GM19438 (cell line): ENCODE data around the gene INSR.

Experiments
- ATAC-seq: cut with Tn5 transposase; IDR thresholded peaks from one replicate; pipeline ENCODE4 v1.9.1; 2021; ENCODE audit warnings: low read depth; ENCODE audit not compliant: unreplicated experiment

Gene INSR

DNA sequence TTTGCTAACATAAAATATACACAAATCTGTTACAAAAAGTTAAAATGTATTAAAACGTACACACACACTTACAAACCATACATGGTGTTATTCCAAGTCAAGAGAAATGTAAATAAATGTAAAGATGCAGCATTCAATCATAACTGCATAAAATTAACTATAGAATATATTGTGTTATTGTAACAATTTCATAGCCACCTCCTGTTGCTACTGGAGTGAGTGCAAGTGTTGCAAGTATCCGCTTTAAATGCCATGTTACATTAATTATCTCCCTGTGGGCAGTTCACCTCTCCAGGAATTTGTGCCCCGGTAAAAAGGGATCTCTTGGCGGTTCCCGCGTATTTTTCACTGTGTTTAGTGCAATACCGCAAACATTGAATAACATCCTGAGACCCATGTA, 3.5 kb upstream of the INSR start:
- ATAC-seq = no peak

DNA sequence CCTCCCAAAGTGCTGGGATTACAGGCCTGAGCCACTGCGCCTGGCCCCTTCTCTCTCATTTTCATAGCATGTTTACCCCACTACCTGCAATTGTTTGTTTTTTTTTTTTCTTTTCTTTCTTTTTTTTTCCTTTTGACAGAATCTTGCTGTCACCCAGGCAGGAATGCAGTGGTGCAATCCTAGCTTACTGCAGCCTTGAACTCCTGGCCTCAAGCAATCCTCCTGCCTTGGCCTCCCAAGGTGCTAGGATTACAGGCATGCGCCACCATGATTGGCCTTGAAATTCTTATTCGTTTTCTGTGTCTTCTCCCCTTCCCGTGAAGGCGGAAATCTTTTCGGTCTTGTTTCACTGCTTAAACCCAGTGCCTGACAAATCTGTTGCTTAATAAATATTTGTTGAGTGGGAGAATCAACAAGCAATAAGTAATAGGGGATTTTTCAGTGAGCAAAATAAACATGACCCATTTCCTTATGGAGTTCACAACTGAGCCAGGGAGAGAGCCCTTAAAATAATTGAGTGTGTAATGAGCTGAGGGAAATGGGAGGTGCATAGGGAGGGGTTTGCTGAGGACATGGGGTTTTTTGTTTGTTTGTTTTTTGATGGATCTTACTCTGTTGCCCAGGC, 1.8 kb upstream of the INSR start:
- no peak for ATAC-seq

GRCh38 chr19:7294558-7295212, 471 bp upstream of the INSR start:
- ATAC-seq = no peak

DNA sequence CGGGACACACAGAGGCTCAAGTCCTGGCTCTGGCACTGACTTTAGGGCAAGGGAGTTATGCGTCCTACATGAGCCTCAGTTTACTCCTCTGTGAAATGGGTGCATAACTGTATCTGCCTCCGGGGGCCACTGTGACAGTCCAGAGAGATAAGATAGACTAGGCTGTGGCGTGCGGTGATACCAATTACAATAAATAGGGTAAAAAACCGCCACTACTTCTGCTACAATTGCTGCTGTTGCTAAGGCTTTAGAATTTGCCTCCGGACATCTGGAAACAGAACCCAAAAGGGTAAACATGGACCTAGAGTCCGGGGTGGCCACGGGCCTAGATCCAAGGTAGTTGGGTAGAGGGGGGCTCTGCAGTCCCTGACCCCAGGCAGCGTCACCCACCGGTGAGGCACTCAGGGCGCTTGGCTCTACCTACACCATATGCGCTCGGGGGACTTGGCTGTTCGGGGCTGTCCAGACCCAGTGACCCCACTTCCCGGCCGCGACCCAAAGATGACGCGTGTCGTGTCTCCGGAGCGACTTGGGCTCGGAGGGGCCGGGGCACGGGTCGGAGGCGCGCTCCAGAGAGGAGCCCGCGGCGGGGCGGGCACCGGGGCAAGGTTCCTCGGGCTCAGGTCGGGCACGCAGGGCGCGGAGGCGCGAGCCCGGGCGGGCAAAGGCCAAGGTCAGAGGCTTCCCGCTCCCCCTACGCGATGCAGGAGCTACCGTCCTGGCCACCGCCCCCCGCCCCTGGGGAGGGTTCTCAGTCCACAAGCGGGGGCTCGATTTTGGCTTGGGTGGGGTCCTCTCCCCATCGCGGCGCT, 1.1 kb downstream of the INSR start:
- ATAC-seq = no peak

- ATAC-seq = no peak
Measured at GRCh38 chr19:7292352-7292949, 1.8 kb downstream of the INSR start.

DNA sequence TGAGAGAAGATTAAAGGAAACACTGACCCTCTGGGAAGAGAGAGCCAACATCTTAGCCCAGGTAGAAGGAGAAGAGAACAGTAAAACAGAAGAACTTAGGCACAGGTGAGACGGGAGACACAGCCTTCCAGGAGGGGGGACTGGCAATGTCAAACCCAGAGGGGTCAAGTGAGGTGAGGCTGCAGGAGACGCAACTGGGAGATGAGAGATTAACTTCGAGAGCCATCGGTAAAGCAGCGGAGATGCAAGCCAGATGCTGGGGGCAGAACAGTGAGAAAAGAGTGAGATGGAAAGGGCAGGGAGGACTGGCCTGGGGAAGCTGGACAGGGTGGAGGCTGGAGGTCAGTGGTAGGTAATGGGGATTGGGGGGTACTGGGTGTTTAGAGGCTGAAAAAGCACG, 5.2 kb downstream of the INSR start:
- no peak for ATAC-seq

- no peak for ATAC-seq
Measured at GRCh38 chr19:7288131-7288530, 6.1 kb downstream of the INSR start.

DNA sequence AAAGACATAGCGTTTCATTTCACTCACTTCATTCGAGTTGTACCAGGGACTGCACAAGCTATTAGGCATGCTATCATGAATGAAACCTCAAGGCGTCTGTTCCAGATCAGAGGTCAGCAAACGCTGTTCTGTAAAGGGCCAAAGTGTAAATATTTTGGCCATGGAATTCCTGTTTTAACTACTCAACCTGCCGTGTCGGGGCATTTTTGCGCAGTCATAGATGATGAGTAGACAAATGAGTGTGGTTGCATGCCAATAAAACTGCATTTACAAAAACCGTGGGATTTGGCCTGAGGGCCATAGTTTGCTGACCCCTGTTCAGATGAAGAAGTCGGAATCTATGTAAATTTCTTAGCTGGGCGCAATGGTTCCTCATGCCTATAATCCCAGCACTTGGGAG, 6.5 kb downstream of the INSR start:
- no peak for ATAC-seq

- no peak for ATAC-seq
Measured at GRCh38 chr19:7280940-7281666, 13.1 kb downstream of the INSR start.

DNA sequence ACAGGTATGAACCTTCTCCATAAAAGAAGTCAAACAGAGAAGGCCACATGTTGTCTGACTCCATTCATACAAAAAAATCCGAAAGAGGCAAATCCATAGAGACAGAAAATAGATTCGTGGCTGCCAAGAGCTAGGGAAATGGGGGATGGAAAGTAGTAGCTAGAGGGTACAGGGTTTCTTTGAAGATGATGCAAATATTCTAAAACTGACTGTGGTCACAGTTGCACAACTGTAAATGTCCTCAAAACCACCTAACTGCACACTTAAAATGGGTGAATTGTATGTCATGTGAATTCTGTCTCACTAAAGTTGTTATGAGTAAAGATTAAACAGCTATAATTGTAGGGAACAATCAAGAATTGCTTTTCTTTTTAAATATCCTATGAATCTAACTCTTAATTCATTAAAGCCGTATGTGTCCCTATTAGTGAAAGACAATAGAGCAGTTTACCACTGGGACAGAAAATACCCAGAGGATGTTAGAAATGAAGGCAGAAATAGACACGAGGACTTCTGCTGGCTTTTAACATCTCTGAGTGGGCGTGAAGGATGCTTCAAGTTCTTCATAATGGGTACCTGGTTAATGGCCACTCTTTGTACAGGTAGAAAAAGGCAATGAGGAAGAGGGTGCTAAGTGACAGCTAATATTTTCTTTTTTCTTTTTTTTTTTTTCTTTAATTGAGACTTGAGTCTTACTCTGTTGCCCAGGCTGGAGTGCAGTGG, 21.2 kb downstream of the INSR start:
- no peak for ATAC-seq

DNA sequence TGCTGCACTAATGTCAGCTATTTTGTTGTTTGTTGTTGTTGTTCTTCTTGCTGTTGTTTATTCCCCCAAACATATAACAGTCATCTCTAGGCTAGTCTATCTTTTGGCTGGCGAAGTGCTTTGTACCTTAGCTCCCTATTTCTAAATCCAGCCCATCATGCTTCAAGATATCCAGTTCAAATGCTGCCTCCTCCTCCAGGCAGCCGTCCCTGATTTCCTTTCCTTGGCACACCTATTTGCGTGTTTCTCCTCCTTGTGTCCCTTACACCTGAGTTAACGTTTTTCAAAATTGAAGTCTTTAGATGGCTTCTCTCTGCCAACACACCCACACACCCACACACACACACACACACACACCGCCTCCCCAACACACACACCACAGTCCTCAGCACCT, 25.5 kb downstream of the INSR start:
- ATAC-seq = no peak

GRCh38 chr19:7267792-7268704, 26.2 kb downstream of the INSR start:
- no peak for ATAC-seq

DNA sequence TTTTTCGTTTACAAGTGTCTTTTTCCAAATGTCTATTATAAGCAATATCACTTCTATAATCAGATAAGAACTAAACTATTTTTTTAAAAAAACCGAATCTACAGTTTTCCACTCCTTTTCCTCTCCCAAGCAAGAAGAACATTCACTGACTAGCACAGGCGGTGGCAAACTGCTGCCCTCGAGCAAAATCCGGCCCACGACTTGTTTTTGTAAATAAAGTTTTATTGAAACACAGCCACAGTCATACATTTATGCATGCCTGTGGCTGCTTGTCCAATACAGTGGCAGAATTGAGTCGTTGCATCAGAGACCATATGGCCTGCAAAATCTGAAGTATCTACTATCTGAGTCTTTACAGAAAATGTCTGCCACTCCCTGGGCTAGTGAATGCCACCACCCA, 27.4 kb downstream of the INSR start:
- ATAC-seq = no peak

GRCh38 chr19:7265963-7266362, 28.3 kb downstream of the INSR start:
- ATAC-seq = no peak

- no peak for ATAC-seq
Measured at GRCh38 chr19:7264858-7265257, 29.4 kb downstream of the INSR start.

- ATAC-seq = no peak
Measured at GRCh38 chr19:7263521-7263920, 30.7 kb downstream of the INSR start.

GRCh38 chr19:7263066-7263465, 31.1 kb downstream of the INSR start:
- no peak for ATAC-seq

DNA sequence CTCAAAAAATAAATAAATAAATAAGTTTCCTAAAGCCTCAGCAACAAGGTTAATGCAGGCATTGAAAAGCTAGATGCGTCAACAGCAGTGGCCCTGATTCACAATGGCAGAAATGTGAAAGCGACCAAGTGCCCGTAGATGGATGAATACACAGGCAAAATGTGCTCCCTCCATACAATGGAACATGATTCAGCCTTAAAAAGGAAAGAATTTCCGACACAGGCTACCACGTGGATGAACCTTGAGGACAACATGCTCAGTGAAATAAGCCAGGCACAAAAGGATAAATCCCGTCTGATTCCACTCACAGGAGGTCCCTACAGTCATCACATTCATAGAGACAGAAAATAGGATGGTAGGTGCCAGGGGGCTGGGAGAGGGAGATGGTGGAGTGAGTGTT, 31.7 kb downstream of the INSR start:
- ATAC-seq = no peak

DNA sequence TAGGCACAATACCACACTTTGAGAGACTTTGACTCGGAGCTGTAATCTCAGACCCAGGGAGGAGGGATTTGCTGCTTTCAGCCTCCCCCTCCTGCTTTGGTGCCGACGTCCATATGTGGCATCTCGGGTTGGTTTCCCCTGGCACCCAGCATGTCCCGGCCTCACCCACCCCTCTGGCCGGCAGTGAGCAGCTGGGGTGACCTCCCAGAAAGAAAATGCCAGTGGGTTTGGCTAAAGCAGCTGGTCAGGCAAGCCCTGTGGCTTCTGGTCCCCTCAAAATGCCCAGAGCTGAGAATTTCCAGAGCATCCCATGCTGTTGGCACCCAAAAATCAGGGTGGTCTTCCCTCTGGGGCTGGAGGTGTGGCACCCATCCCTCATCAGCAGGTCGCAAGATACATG, 34.1 kb downstream of the INSR start:
- ATAC-seq = no peak
